Activated naive CD4-positive, alpha-beta T cell (primary cell): ENCODE data around the gene ITGB8.

Experiments used
- DNase-seq, 4 experiments: peaks; one replicate each; lab custom pipeline; 2025; lab: John Stamatoyannopoulos, UW

The ITGB8 gene

GRCh38 chr7:20340839-20341238 is 10.1 kb downstream of the ITGB8 start:
- DNase-seq, result no peak

DNA sequence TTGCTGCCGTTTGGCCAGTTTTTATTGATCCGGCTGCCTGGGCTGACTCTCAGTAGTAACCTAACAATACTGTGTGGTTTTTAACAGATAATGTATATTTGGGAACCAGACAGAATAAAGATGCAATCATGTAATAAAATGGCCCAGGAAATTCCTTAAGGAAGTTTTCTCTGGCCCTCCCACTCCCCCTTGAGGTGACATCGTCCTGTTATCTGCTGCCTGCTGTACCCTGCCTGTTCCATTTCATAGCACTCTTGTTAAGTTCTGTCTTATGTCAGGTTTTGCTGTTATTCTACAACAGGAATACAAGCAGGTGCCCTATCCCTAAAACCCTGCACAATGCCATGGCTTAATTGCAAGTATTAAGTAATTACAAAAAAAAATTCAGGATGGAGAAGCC is 12.5 kb downstream of the ITGB8 start:
- DNase-seq, result no peak

- no peak for DNase-seq
These were observed 13.2 kb downstream of the ITGB8 start for GRCh38 chr7:20343941-20344340.

DNA sequence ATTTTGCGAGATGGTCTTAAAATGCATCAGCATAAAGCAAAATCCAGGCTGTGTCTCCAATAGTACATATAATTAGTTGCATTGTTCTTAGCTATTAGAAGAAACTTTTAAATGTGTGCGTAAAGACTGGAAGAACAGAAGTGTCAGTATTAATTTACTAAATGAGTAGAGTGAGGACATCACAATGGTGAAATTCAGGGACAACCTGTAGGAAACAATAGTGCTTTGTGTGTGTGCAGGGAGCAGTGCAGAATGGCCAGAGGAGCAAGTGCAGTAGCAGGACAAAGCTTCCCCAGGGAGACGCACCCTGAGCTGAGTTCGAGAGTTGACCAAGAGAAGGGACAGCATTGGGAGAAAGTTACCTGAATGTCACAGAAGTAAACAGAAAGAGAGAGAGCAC is 13.7 kb downstream of the ITGB8 start:
- DNase-seq, result no peak

DNA sequence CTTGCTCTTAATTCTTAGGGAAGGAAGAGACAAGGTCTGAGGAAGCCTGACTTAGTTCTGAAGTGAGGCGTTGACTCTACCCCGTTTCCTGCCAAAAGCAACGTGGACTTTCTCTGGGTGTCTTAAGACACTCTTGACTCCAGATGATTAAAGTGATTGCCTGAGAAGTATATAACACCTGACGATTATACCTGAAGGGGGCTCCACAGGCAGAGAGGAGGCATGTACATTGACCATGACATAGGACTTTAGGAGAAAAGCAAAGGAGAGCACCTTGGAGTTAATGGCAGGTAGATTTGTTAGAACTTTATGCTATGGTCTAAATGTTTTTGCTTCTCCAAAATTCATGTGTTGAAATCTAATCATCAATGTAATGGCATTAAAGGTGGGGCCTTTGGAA is 15.9 kb downstream of the ITGB8 start:
- DNase-seq, result no peak

GRCh38 chr7:20347680-20348079 is 17.0 kb downstream of the ITGB8 start:
- no peak for DNase-seq

GRCh38 chr7:20348125-20348807 is 17.6 kb downstream of the ITGB8 start:
- DNase-seq, result no peak

- DNase-seq, result no peak
These were observed 19.8 kb downstream of the ITGB8 start for GRCh38 chr7:20350518-20350951.

DNA sequence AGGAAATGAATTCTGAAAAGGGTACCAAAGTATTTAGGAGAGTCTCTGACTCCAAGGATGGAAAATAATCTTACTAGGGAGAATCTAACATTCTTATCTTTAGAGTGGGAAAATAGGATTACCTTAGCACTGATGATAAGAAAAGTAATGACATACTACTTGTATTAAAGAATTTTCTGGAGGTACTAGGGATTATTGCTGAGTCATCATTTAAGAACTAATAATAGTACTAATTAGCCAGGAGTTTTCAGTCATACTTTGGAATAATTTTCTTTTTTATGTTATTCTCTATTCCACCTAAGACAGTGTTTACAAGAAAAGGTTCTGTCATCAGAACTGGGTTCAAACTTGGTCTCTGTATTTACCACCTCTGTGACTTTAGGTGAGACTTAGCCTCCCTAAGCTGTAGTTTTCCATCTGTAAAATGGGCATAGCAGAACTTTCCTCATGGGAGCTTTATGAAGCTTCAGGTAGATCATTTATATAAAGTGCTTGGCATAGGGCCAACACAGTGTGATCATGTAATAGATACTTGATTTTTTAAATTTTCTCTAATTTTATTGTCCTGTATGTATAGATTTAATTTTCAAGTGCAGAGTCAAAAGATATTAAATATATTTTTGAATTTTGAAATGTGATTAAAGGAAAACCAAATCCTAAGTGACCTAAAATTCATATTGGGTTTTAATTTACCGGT is 20.4 kb downstream of the ITGB8 start:
- no peak for DNase-seq

DNA sequence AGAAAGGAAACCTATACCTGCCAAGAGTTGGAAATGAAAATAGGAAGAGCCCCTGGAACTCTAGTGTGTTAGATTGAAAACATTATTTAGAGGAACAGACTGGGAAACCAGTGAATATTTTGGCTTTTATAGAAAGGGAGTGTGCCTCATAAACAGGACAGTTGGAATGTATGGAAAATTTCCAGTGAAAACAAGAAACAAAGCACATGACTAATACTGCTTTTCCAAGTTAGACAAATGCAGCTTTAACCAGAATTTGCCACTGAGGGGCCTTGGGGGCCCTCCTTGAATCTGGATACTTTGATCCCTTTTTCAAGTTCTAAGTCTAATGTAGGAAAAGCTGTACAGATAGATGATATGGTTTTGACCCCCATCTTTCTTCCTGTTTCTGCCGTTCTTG is 21.2 kb downstream of the ITGB8 start:
- DNase-seq, result no peak

DNA sequence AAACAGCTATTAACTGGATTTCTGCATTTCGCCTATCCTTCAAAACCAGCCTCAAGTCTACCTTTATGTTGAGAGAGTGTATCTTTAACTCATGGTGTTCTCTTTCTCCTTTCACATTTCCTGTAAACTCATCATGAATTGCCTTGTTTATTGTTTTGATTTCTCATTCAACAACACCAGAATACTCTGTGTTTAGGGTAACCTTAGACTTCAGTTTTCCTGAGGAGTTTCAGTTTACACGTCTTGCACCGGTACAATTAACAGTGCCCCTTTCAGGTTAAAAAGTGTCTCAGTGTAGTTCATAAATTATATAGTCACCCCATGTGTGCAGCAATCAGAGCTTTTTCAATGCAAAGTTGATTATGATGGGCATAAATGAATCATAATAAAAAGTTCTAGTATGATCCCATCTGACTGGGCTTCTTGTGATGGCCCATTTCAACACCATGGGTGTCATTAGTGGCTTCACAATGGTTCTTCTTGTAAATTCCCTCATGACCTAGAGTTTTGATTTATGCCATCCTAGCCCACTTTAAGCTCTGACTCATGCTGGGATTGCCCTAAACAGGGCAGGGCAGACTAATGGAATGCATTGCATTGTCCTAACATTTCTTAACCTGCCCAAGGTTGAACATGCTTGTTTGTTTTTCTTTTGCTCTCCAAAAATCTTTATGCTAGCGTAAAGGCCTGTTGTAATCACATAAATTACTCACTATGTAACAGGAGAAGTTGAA is 22.0 kb downstream of the ITGB8 start:
- DNase-seq, result no peak

- DNase-seq, result no peak
These were observed 24.2 kb downstream of the ITGB8 start for GRCh38 chr7:20354610-20355528.

DNA sequence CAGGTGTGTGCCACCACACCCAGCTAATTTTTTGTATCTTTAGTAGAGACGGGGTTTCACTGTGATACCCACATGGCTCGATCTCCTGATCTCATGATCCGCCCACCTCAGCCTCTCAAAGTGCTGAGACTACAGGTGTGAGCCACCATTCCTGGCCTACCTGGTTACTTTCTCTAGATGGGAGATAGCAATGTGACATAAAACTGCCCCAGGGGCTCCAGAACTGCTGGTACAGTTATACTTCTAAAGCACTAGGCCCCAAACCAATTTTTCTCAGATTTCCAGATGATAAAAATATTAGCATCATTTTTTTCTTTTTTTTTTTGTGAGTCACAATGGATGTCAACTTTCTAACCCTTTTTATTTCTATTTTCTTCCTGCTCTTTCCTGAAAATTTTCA is 27.4 kb downstream of the ITGB8 start:
- no peak for DNase-seq

DNA sequence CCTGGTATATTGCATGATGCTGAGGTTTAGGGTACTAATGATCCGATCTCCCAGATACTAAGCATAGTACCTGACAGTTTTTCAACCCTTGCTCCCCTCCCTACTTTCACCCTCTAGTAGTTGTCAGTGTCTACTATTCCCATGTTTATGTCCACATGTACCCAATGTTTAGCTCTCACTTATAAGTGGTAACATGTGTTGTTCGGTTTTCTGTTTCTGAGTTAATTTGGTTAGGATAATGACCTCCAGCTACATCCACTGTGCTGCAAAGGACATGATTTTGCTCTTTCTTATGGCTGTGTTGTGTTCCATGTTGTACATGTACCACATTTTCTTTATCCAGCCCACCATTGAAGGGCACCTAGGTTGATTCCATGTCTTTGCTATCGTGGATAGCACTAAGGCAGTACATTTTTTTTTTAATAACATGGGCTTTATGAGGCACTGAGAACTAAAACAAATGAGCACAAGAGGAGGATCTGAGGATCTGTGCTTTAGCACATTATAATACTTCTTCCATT is 28.1 kb downstream of the ITGB8 start:
- DNase-seq, result no peak

- DNase-seq, result no peak
These were observed 28.8 kb downstream of the ITGB8 start for GRCh38 chr7:20359341-20359963.

DNA sequence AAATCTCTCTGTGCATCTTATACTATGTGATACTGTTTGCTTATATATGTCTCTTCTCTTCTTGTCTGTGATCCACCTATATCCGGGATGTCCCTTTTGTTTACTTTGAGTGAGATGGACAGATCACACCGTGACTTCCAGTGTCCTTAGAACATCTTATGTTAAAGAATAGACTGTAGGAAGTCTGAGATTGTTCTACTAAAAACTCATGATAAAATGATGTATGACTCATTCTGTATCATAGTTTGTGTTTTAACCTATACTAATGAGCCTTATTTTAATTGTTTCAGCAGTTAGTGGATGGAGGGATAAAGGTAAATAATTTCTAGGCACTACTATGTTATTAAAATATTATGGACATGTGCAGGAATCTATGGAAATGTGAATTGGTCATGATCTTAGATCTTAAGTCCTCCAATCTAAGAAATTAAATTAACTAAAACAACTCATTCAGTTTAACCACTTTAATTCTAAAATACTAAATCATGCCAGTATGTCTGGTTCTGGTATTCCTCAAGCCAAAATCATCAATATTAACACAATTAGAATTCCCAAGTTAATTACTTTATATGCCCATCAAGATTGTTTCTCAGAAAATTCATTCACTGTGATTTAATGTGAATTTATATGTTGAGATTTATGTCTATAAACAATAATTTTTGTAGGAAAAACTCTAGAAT is 32.0 kb downstream of the ITGB8 start:
- no peak for DNase-seq

GRCh38 chr7:20364571-20365196 is 34.0 kb downstream of the ITGB8 start:
- DNase-seq, result no peak

DNA sequence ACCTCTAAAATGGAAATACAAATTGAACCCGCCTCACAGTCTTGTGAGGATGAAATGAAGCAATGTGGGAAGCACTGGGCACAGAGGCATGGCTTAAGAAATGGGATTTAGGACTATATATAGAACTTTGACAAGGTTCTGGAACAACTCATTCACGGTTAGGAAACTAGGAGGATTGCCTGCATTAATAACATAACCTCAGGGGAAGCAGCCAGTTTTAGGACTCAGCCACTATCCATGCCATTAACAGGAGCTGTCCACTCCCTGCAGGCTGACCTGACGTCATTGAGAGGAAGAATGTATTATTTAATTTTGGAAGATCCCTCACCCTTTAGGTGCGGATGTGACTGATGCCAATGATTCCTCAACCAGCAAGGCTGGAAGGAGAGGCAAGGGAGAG is 34.8 kb downstream of the ITGB8 start:
- DNase-seq, result no peak

DNA sequence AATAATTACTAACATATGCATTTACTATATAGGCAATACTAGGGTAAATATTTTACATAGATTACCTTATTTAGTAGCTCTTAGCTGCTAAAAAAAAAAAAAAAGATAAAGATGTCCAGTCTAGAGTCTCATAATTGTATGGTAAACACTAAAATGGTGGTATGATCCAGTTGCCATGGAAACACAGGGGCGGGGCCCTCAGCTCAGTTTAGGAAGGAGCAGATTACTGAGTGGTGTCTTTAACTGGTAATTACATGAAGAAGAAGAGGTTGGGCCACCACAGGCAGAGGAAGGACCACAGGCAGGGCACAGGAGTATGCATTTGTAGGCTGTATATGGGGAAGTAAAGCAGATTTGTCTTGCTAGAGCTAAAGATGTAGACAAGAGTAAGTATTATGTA is 43.7 kb downstream of the ITGB8 start:
- no peak for DNase-seq

GRCh38 chr7:20376796-20377195 is 46.1 kb downstream of the ITGB8 start:
- no peak for DNase-seq
